SK-N-SH (cell line): ENCODE data around the gene FLVCR1. TPM values are rescaled to one million over a fixed set of nuclear protein-coding genes. Genes with fewer than 3 reads are reported as not detected.

Experiments
- CTCF ChIA-PET: fragments of 300-600, 350-600 bp; formaldehyde crosslinking; extraction: SDS; loops from one replicate; lab custom pipeline; 2021; lab: Yijun Ruan, JAX
- POLR2A ChIA-PET: fragments of 350-600 bp; sonication (Branson Sonifier 250); formaldehyde crosslinking; extraction: SDS; loops from one replicate; lab custom pipeline; 2020; ENCODE audit warnings: antibody characterized with exemption, inconsistent platforms; lab: Yijun Ruan, JAX
- DNase-seq: peaks from one replicate; pipeline ENCODE4 v3.0.0; 2012
- H2AFZ ChIP-seq: fragments of 200-600 bp; sonication (generic); 2 replicates; pipeline ENCODE4 v1.8.1; 2016; ENCODE audit warnings: antibody characterized with exemption, mild to moderate bottlenecking, low read depth
- H3F3A ChIP-seq: fragments of 200-600 bp; sonication (generic); replicated peaks from 2 replicates; pipeline ENCODE3; 2016; ENCODE audit warnings: antibody characterized with exemption, mild to moderate bottlenecking; ENCODE audit not compliant: insufficient read depth
- H3K27ac ChIP-seq, 2 experiments: fragments of 200-500 bp in 1 of 2; fragments of 200-600 bp in 1 of 2; sonication (Bioruptor generic) in 1 of 2; sonication (generic), shearing (Covaris generic) in 1 of 2; 2 replicates each; pipeline versions ENCODE4 v1.5.1 to v1.6.1; 2014 to 2016; ENCODE audit warnings: low read depth in 2 of 2, inconsistent platforms in 1 of 2, low read length in 1 of 2, mild to moderate bottlenecking in 1 of 2, mixed read lengths in 1 of 2
- H3K27me3 ChIP-seq: fragments of 200-600 bp; sonication (generic), shearing (Covaris generic); 2 replicates; pipeline ENCODE4 v1.6.1; 2016; ENCODE audit warnings: mixed run types; ENCODE audit not compliant: insufficient read depth
- H3K36me3 ChIP-seq, 2 experiments: fragments of 200-500 bp in 1 of 2; fragments of 200-600 bp in 1 of 2; sonication (Bioruptor generic) in 1 of 2; sonication (generic) in 1 of 2; replicated peaks in 1 of 2; 2 replicates each; pipeline versions ENCODE3 to v1.5.1; 2014 to 2016; ENCODE audit warnings: low read length in 1 of 2, mild to moderate bottlenecking in 1 of 2; ENCODE audit not compliant: insufficient read depth in 2 of 2, control insufficient read depth in 1 of 2
- H3K4me1 ChIP-seq, 2 experiments: fragments of 200-500 bp in 1 of 2; fragments of 200-600 bp in 1 of 2; sonication (Bioruptor generic) in 1 of 2; sonication (generic), shearing (Covaris generic) in 1 of 2; 2 replicates each; pipeline versions ENCODE4 v1.5.1 to v1.6.1; 2014 to 2016; ENCODE audit warnings: low read depth in 1 of 2, low read length in 1 of 2, mixed run types in 1 of 2; ENCODE audit not compliant: insufficient read depth in 2 of 2, control insufficient read depth in 1 of 2
- H3K4me2 ChIP-seq: fragments of 200-600 bp; sonication (generic), shearing (Covaris generic); 2 replicates; pipeline ENCODE4 v1.6.1; 2017; ENCODE audit warnings: mixed run types
- H3K4me3 ChIP-seq, 2 experiments: fragments of 200-500 bp in 1 of 2; fragments of 200-600 bp in 1 of 2; sonication (Bioruptor generic) in 1 of 2; sonication (generic), shearing (Covaris generic) in 1 of 2; 2 replicates each; pipeline versions ENCODE4 v1.5.1 to v1.8.1; 2014 to 2016; ENCODE audit warnings: low read depth in 2 of 2, inconsistent platforms in 1 of 2, low read length in 1 of 2, mild to moderate bottlenecking in 1 of 2, mixed read lengths in 1 of 2, moderate library complexity in 1 of 2
- H3K79me2 ChIP-seq: fragments of 200-600 bp; sonication (generic); 2 replicates; pipeline ENCODE4 v1.8.1; 2017; ENCODE audit warnings: mild to moderate bottlenecking; ENCODE audit not compliant: insufficient read depth
- H3K9ac ChIP-seq: fragments of 200-600 bp; sonication (generic); 2 replicates; pipeline ENCODE4 v1.6.1; 2017; ENCODE audit warnings: mixed run types
- H3K9me2 ChIP-seq: fragments of 200-600 bp; sonication (generic); 2 replicates; pipeline ENCODE4 v1.6.1; 2017; ENCODE audit warnings: mixed run types
- H3K9me3 ChIP-seq: fragments of 200-600 bp; sonication (generic); 2 replicates; pipeline ENCODE4 v1.6.1; 2017; ENCODE audit warnings: mixed run types, mild to moderate bottlenecking, moderate library complexity
- H4K20me1 ChIP-seq: fragments of 200-600 bp; sonication (generic); 2 replicates; pipeline ENCODE4 v1.6.1; 2017; ENCODE audit warnings: mild to moderate bottlenecking, mixed run types; ENCODE audit not compliant: insufficient read depth
- CHD2 ChIP-seq: fragments of 150-350 bp; IDR thresholded peaks from 2 replicates; pipeline ENCODE4 v1.6.1; 2018; ENCODE audit warnings: low read length; ENCODE audit not compliant: partially characterized antibody
- CTCF ChIP-seq: fragments of 200-600 bp; sonication (generic); IDR thresholded peaks from 2 replicates; pipeline ENCODE4 v1.6.1; 2017; ENCODE audit warnings: antibody characterized with exemption, mild to moderate bottlenecking, moderate library complexity
- ELF1 ChIP-seq: IDR thresholded peaks from 2 replicates; pipeline ENCODE4 v1.4.0; 2012
- FOSL2 ChIP-seq: IDR thresholded peaks from 2 replicates; pipeline ENCODE4 v1.4.0; 2012; ENCODE audit warnings: low read depth, mild to moderate bottlenecking, moderate library complexity, borderline replicate concordance
- FOXJ3 ChIP-seq: sonication (generic); formaldehyde crosslinking; IDR thresholded peaks from 2 replicates; pipeline ENCODE4 v1.5.1; 2020; ENCODE audit warnings: mild to moderate bottlenecking, missing genetic modification reagents
- FOXM1 ChIP-seq: IDR thresholded peaks from 2 replicates; pipeline ENCODE4 v1.4.0; 2012; ENCODE audit warnings: low read depth, mild to moderate bottlenecking
- GABPA ChIP-seq: IDR thresholded peaks from 2 replicates; pipeline ENCODE4 v1.4.0; 2012; ENCODE audit warnings: low read depth, mild to moderate bottlenecking
- GATA2 ChIP-seq: sonication (generic); formaldehyde crosslinking; IDR thresholded peaks from 2 replicates; pipeline ENCODE4 v1.5.0; 2020; ENCODE audit warnings: mild to moderate bottlenecking, missing genetic modification reagents
- IRF3 ChIP-seq: fragments of 150-350 bp; IDR thresholded peaks from 2 replicates; pipeline ENCODE4 v1.6.1; 2016; ENCODE audit warnings: mild to moderate bottlenecking, low read depth, low read length
- MXI1 ChIP-seq: IDR thresholded peaks from 2 replicates; pipeline ENCODE4 v1.6.1; 2012; ENCODE audit warnings: mild to moderate bottlenecking, low read depth, low read length, improper control_type of control experiment
- NFIC ChIP-seq: IDR thresholded peaks from 2 replicates; pipeline ENCODE4 v1.4.0; 2012; ENCODE audit warnings: borderline replicate concordance
- POLR2AphosphoS5 ChIP-seq: IDR thresholded peaks from 2 replicates; pipeline ENCODE4 v1.6.1; 2012; ENCODE audit warnings: low read depth, low read length
- RAD21 ChIP-seq: IDR thresholded peaks from 2 replicates; pipeline ENCODE4 v1.6.1; 2012; ENCODE audit warnings: mild to moderate bottlenecking, low read length
- REST ChIP-seq: IDR thresholded peaks from 2 replicates; pipeline ENCODE4 v1.6.1; 2012; ENCODE audit warnings: mild to moderate bottlenecking, low read depth, low read length, moderate library complexity
- RXRA ChIP-seq: IDR thresholded peaks from 2 replicates; pipeline ENCODE4 v1.4.0; 2012; ENCODE audit warnings: low read depth, mild to moderate bottlenecking, borderline replicate concordance
- SIN3A ChIP-seq: IDR thresholded peaks from 2 replicates; pipeline ENCODE4 v1.6.1; 2012; ENCODE audit warnings: low read depth, mild to moderate bottlenecking, low read length, moderate library complexity, borderline replicate concordance
- TAF1 ChIP-seq: IDR thresholded peaks from 2 replicates; pipeline ENCODE4 v1.6.1; 2012; ENCODE audit warnings: low read depth, mild to moderate bottlenecking, low read length, moderate library complexity, borderline replicate concordance
- TEAD4 ChIP-seq: IDR thresholded peaks from 2 replicates; pipeline ENCODE4 v1.4.0; 2012; ENCODE audit warnings: mild to moderate bottlenecking, borderline replicate concordance; ENCODE audit not compliant: insufficient read depth
- YY1 ChIP-seq: IDR thresholded peaks from 2 replicates; pipeline ENCODE4 v1.4.0; 2012; ENCODE audit warnings: low read depth, mild to moderate bottlenecking
- ZBTB33 ChIP-seq: IDR thresholded peaks from 2 replicates; pipeline ENCODE4 v1.4.0; 2012; ENCODE audit warnings: low read depth, borderline replicate concordance
- WGBS: methylation state at CpG from one replicate; pipeline ENCODE4 v1.1.6; 2017; ENCODE audit warnings: low lambda C conversion rate; 5-methylcytosine and 5-hydroxymethylcytosine counted together
- polyA plus RNA-seq, 3 experiments: library from polyadenylated mRNA; depleted of rRNA; stranded (reverse); fragments of >200 nt; gene quantifications; 2 replicates each; pipeline ENCODE4 v1.2.3, GENCODE V29; 2012

The FLVCR1 gene
- polyA plus RNA-seq, 1 of the 3 experiments (the other 2 are of a cell fraction) = 1.7 TPM

GRCh38 chr1:212930986-212931678 lies 73.1 kb downstream of the FLVCR1 start (continued):
- TF ChIP-seq IRF3 (no peak), POLR2AphosphoS5 (no peak), FOSL2 (no peak), TAF1 (no peak)
- TF ChIP-seq, all 33 proteins: peak for 0

- Histone ChIP-seq H3K79me2 (no peaks in the 10 kb centered on the region), H3K9me2 (no peaks in the 10 kb centered on the region), H3K9ac (no peak overlapping the region), H3K9me3 (no peaks in the 10 kb centered on the region), H3K27ac (no peak overlapping the region), H3K27me3 (no peaks in the 10 kb centered on the region; the same call in 1 of the 2 replicates), H3K4me2 (no peak overlapping the region), H3K4me3 (no peak overlapping the region), H2AFZ (no peak overlapping the region), H3K4me1 (peaks cover 2% of the 10 kb centered on the region in 2 experiments; a peak in 2 of 4 replicates), H3K36me3 (no peaks in the 10 kb centered on the region), H3F3A (no peaks in the 10 kb centered on the region), H4K20me1 (no peaks in the 10 kb centered on the region)
- no peak for DNase-seq
- 50% methylated on average over 1 of the region's 1 CpG for WGBS
- ChIA-PET POLR2A (no interaction called here), CTCF (interaction anchor here (1.2 kb wide), 1 partner anchor 34 kb away, joined by 4 read pairs; no protein-coding TSS in a partner anchor)
- TF ChIP-seq REST = no peak
- no peak for TF ChIP-seq CHD2
- no peak for TF ChIP-seq RXRA
- no peak for TF ChIP-seq MXI1
- no peak for TF ChIP-seq FOSL2
- TF ChIP-seq YY1 = no peak
- no peak for TF ChIP-seq FOXJ3 (CRISPR knock-in tag)
- TF ChIP-seq ZBTB33 = no peak
- no peak for TF ChIP-seq SIN3A
- no peak for TF ChIP-seq NFIC
- TF ChIP-seq TAF1 = no peak
- TF ChIP-seq GATA2 (CRISPR knock-in tag) = no peak
- no peak for TF ChIP-seq ELF1
- no peak for TF ChIP-seq TEAD4
- TF ChIP-seq GABPA = no peak
- TF ChIP-seq RAD21 = no peak
- no peak for TF ChIP-seq FOXM1
- no peak for TF ChIP-seq CTCF
Observed at GRCh38 chr1:212933815-212934471, 75.9 kb downstream of the FLVCR1 start.
